SK-N-SH treated with all-trans-retinoic acid at 6 μM for 48 hours (cell line): ENCODE data around the gene AMZ1.

Source experiments
- ARNTL ChIP-seq: fragments of 450-650 bp; formaldehyde crosslinking; IDR thresholded peaks from 2 replicates; pipeline ENCODE4 v1.5.0; 2020; ENCODE audit warnings: low read depth, mild to moderate bottlenecking, moderate library complexity, borderline replicate concordance
- BACH2 ChIP-seq: fragments of 250-450 bp; sonication (Bioruptor Pico); IDR thresholded peaks from 2 replicates; pipeline ENCODE4 v1.9.0; 2021; ENCODE audit warnings: mild to moderate bottlenecking, borderline replicate concordance
- CSDC2 ChIP-seq: fragments of 250-450 bp; sonication (Bioruptor Pico); IDR thresholded peaks from 2 replicates; pipeline ENCODE4 v1.5.0; 2020; ENCODE audit warnings: mild to moderate bottlenecking, moderate library complexity
- PATZ1 ChIP-seq: fragments of 250-450 bp; sonication (Bioruptor Pico); IDR thresholded peaks from 2 replicates; pipeline ENCODE4 v1.8.0; 2020; ENCODE audit warnings: mild to moderate bottlenecking, moderate library complexity, borderline replicate concordance
- PPARA ChIP-seq: fragments of 250-450 bp; sonication (Bioruptor Pico); IDR thresholded peaks from 2 replicates; pipeline ENCODE4 v1.5.0; 2020; ENCODE audit warnings: mild to moderate bottlenecking, borderline replicate concordance
- SNAI2 ChIP-seq: fragments of 250-450 bp; sonication (Bioruptor Pico); IDR thresholded peaks from 2 replicates; pipeline ENCODE4 v1.5.0; 2020; ENCODE audit warnings: mild to moderate bottlenecking, moderate library complexity
- TOX ChIP-seq: fragments of 250-450 bp; sonication (Bioruptor Pico); IDR thresholded peaks from 2 replicates; pipeline ENCODE4 v1.8.0; 2021; ENCODE audit warnings: mild to moderate bottlenecking, moderate library complexity, borderline replicate concordance
- ZC3H10 ChIP-seq: fragments of 250-450 bp; sonication (Bioruptor Pico); IDR thresholded peaks from 2 replicates; pipeline ENCODE4 v1.5.1; 2021; ENCODE audit warnings: mild to moderate bottlenecking, moderate library complexity
- ZFP30 ChIP-seq: fragments of 450-650 bp; formaldehyde crosslinking; IDR thresholded peaks from 2 replicates; pipeline ENCODE4 v1.5.0; 2022; ENCODE audit warnings: mild to moderate bottlenecking, moderate library complexity
- ZNF565 ChIP-seq: fragments of 450-650 bp; formaldehyde crosslinking; conservative IDR thresholded peaks from 2 replicates; pipeline ENCODE4 v1.5.0; 2020; ENCODE audit warnings: low read depth, mild to moderate bottlenecking, moderate library complexity
- ZNF70 ChIP-seq: fragments of 450-650 bp; formaldehyde crosslinking; IDR thresholded peaks from 2 replicates; pipeline ENCODE4 v1.5.0; 2020; ENCODE audit warnings: mild to moderate bottlenecking, moderate library complexity
- TF ChIP-seq, protein P1 (sequence below): fragments of 250-450 bp; sonication (Bioruptor Pico); IDR thresholded peaks from 2 replicates; pipeline ENCODE4 v1.5.1; 2021; ENCODE audit warnings: mild to moderate bottlenecking, moderate library complexity
- TF ChIP-seq, protein P2 (sequence below): fragments of 250-450 bp; sonication (Bioruptor Pico); IDR thresholded peaks from 2 replicates; pipeline ENCODE4 v1.8.0; 2021; ENCODE audit warnings: low read depth, mild to moderate bottlenecking, moderate library complexity, borderline replicate concordance
- TF ChIP-seq, protein P3 (sequence below): fragments of 250-450 bp; sonication (Bioruptor Pico); IDR thresholded peaks from 2 replicates; pipeline ENCODE4 v1.5.1; 2020; ENCODE audit warnings: low read depth, mild to moderate bottlenecking, moderate library complexity

- no peak for TF ChIP-seq CSDC2 (CRISPR knock-in tag)
- TF ChIP-seq ZC3H10 (CRISPR knock-in tag): no peak
- no peak for TF ChIP-seq ARNTL (CRISPR knock-in tag)
- TF ChIP-seq BACH2 (CRISPR knock-in tag): no peak
- no peak for TF ChIP-seq TOX (CRISPR knock-in tag)
- TF ChIP-seq, protein P1, sequence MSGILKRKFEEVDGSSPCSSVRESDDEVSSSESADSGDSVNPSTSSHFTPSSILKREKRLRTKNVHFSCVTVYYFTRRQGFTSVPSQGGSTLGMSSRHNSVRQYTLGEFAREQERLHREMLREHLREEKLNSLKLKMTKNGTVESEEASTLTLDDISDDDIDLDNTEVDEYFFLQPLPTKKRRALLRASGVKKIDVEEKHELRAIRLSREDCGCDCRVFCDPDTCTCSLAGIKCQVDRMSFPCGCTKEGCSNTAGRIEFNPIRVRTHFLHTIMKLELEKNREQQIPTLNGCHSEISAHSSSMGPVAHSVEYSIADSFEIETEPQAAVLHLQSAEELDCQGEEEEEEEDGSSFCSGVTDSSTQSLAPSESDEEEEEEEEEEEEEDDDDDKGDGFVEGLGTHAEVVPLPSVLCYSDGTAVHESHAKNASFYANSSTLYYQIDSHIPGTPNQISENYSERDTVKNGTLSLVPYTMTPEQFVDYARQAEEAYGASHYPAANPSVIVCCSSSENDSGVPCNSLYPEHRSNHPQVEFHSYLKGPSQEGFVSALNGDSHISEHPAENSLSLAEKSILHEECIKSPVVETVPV (CRISPR knock-in tag): no peak
- TF ChIP-seq, protein P2, sequence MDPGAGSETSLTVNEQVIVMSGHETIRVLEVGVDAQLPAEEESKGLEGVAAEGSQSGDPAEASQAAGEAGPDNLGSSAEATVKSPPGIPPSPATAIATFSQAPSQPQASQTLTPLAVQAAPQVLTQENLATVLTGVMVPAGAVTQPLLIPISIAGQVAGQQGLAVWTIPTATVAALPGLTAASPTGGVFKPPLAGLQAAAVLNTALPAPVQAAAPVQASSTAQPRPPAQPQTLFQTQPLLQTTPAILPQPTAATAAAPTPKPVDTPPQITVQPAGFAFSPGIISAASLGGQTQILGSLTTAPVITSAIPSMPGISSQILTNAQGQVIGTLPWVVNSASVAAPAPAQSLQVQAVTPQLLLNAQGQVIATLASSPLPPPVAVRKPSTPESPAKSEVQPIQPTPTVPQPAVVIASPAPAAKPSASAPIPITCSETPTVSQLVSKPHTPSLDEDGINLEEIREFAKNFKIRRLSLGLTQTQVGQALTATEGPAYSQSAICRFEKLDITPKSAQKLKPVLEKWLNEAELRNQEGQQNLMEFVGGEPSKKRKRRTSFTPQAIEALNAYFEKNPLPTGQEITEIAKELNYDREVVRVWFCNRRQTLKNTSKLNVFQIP (CRISPR knock-in tag): no peak
- TF ChIP-seq ZNF565: no peak
- TF ChIP-seq ZNF70 (CRISPR knock-in tag): no peak
- TF ChIP-seq, protein P3, sequence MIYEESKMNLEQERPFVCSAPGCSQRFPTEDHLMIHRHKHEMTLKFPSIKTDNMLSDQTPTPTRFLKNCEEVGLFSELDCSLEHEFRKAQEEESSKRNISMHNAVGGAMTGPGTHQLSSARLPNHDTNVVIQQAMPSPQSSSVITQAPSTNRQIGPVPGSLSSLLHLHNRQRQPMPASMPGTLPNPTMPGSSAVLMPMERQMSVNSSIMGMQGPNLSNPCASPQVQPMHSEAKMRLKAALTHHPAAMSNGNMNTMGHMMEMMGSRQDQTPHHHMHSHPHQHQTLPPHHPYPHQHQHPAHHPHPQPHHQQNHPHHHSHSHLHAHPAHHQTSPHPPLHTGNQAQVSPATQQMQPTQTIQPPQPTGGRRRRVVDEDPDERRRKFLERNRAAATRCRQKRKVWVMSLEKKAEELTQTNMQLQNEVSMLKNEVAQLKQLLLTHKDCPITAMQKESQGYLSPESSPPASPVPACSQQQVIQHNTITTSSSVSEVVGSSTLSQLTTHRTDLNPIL (CRISPR knock-in tag): no peak
- no peak for TF ChIP-seq ZFP30 (CRISPR knock-in tag)
- TF ChIP-seq PPARA (CRISPR knock-in tag): no peak
- TF ChIP-seq SNAI2: no peak
- TF ChIP-seq PATZ1 (CRISPR knock-in tag): no peak
Measured at GRCh38 chr7:2652736-2653060, 35.3 kb upstream of the AMZ1 start.
